RWPE2 (cell line): ENCODE data around the gene ABCA13.
A peak's percentile ranks its signal among the peaks of the same experiment; 100 is the strongest.

Experiments
- ATAC-seq: fragments of 200-7000 bp; cut with Tn5 transposase; 3 replicates; pipeline ENCODE4 v1.9.1; 2021; ENCODE audit warnings: low read depth
- DNase-seq: peaks from one replicate; pipeline ENCODE4 v3.0.0-alpha.2; 2020; ENCODE audit warnings: low spot score
- H3K27ac ChIP-seq: fragments of 450-650 bp; 2 replicates; pipeline ENCODE4 v1.5.1; 2017; ENCODE audit warnings: mild to moderate bottlenecking; ENCODE audit not compliant: poor library complexity, severe bottlenecking
- H3K27me3 ChIP-seq: fragments of 250-450 bp; sonication (Bioruptor Pico); 2 replicates; pipeline ENCODE4 v1.5.1; 2021; ENCODE audit warnings: mild to moderate bottlenecking, moderate library complexity; ENCODE audit not compliant: insufficient read depth, poor library complexity, severe bottlenecking
- H3K36me3 ChIP-seq: fragments of 250-450 bp; sonication (Bioruptor Pico); 2 replicates; pipeline ENCODE4 v1.5.1; 2020; ENCODE audit warnings: low read depth, mild to moderate bottlenecking, moderate library complexity
- H3K4me1 ChIP-seq: fragments of 250-450 bp; sonication (Bioruptor Pico); 2 replicates; pipeline ENCODE4 v1.5.1; 2021; ENCODE audit warnings: mild to moderate bottlenecking, moderate library complexity; ENCODE audit not compliant: insufficient read depth, poor library complexity, severe bottlenecking
- H3K4me3 ChIP-seq: fragments of 250-450 bp; sonication (Bioruptor Pico); 2 replicates; pipeline ENCODE4 v1.5.1; 2021; ENCODE audit warnings: mild to moderate bottlenecking, moderate library complexity; ENCODE audit not compliant: severe bottlenecking
- H3K9me3 ChIP-seq: fragments of 250-450 bp; sonication (Bioruptor Pico); 2 replicates; pipeline ENCODE4 v1.5.1; 2021; ENCODE audit warnings: mild to moderate bottlenecking, moderate library complexity; ENCODE audit not compliant: severe bottlenecking
- CTCF ChIP-seq: fragments of 450-650 bp; IDR thresholded peaks from one replicate; pipeline ENCODE4 v1.5.1; 2017; ENCODE audit warnings: mild to moderate bottlenecking, moderate library complexity; ENCODE audit not compliant: poor library complexity, severe bottlenecking

The ABCA13 gene

GRCh38 chr7:48627164-48627563 lies 455.9 kb downstream of the ABCA13 start:
- H3K27ac ChIP-seq, result no peak overlapping the region
- DNase-seq (no peak), ATAC-seq (no peak)
- no peaks in the 10 kb centered on the region for H3K36me3 ChIP-seq
- no peaks in the 10 kb centered on the region for H3K4me1 ChIP-seq
- H3K4me3 ChIP-seq, result no peak overlapping the region
- H3K27me3 ChIP-seq, result no peaks in the 10 kb centered on the region
- no peaks in the 10 kb centered on the region for H3K9me3 ChIP-seq
- no peak for TF ChIP-seq CTCF

GRCh38 chr7:48628793-48629349 lies 457.6 kb downstream of the ABCA13 start:
- no peak overlapping the region for H3K27ac ChIP-seq
- no peak for ATAC-seq
- no peak overlapping the region for H3K4me3 ChIP-seq
- no peak for DNase-seq
- H3K36me3 ChIP-seq, result no peaks in the 10 kb centered on the region
- H3K9me3 ChIP-seq, result no peaks in the 10 kb centered on the region
- no peak for TF ChIP-seq CTCF
- H3K4me1 ChIP-seq, result no peaks in the 10 kb centered on the region
- no peaks in the 10 kb centered on the region for H3K27me3 ChIP-seq

GRCh38 chr7:48634116-48634632 lies 462.9 kb downstream of the ABCA13 start:
- Histone ChIP-seq H3K4me1 (peaks cover 20% of the 10 kb centered on the region), H3K27me3 (no peaks in the 10 kb centered on the region), H3K27ac (no peak overlapping the region), H3K9me3 (no peaks in the 10 kb centered on the region), H3K36me3 (no peaks in the 10 kb centered on the region), H3K4me3 (no peak overlapping the region)
- TF ChIP-seq CTCF, result no peak
- ATAC-seq (no peak), DNase-seq (no peak)

- no peak for DNase-seq
- no peak for ATAC-seq
- H3K4me3 ChIP-seq, result no peak overlapping the region
- no peaks in the 10 kb centered on the region for H3K9me3 ChIP-seq
- no peaks in the 10 kb centered on the region for H3K27me3 ChIP-seq
- H3K4me1 ChIP-seq, result peaks cover 20% of the 10 kb centered on the region
- peak overlapping the region; percentile 49 for H3K27ac ChIP-seq
- no peaks in the 10 kb centered on the region for H3K36me3 ChIP-seq
- TF ChIP-seq CTCF, result no peak
Observed at GRCh38 chr7:48635796-48636195, 464.5 kb downstream of the ABCA13 start.

GRCh38 chr7:48636391-48637015 lies 465.2 kb downstream of the ABCA13 start:
- DNase-seq (no peak), ATAC-seq (peak; percentile 83)
- peak overlapping the region; percentile 49 for H3K27ac ChIP-seq
- no peaks in the 10 kb centered on the region for H3K9me3 ChIP-seq
- no peak for TF ChIP-seq CTCF
- no peaks in the 10 kb centered on the region for H3K36me3 ChIP-seq
- no peak overlapping the region for H3K4me3 ChIP-seq
- peaks cover 20% of the 10 kb centered on the region for H3K4me1 ChIP-seq
- no peaks in the 10 kb centered on the region for H3K27me3 ChIP-seq
